ENCODE measurements around the gene RGS16. TPM values are rescaled to one million over a fixed set of nuclear protein-coding genes. Genes with fewer than 3 reads are reported as not detected.

RGS16 gene
- total RNA-seq, 1 donor from 2014 or later: under 0.01 TPM

GRCh38 chr1:182608845-182609610, 4.8 kb upstream of the RGS16 start:
- no peak for DNase-seq (ENCODE audit: low read depth, low spot score)

DNA sequence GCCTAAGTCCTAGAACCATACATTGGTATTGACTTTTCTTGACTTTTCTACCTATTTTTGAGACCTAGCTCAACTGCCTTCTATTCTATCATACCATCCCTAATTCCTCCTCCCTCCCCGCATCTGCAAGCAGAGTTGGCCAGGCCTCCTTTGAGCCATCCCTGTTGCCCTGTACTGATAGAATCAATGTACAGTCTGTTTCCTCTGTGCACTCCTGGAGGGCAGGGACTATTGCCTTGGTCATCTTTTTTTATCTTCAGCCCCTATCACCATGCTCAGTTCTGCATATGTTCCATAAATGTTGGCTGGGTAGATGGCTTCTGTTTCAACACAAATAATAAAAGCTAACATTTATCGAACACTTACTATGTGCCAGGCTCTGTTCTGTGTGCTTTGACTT, 4.0 kb upstream of the RGS16 start:
- DNase-seq (ENCODE audit: low read depth, low spot score): no peak

DNA sequence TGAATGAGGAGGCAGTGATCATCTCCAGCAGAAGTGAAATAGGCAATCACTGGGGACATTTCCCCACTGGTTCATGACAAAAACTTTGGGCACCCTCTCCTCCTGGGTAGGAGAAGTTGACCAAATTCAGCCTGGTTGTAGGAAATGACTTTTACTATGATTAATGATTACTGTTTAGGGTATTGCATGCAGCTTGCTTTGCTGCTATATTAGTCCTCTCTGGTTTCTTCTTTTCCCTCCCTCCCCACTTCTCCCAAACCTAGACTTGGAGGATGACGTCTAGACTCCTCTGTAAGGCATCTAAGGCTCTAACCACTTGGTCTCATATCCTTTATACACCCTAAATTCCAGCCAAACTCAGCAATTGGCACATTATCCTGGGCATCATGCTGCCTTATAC, 3.4 kb upstream of the RGS16 start:
- DNase-seq (ENCODE audit: low read depth, low spot score): no peak

- no peak for DNase-seq (ENCODE audit: low read depth, low spot score)
These were observed 479 bp downstream of the RGS16 start for GRCh38 chr1:182603646-182604174.

GRCh38 chr1:182602935-182603645, 1.1 kb downstream of the RGS16 start:
- no peak for DNase-seq (ENCODE audit: low read depth, low spot score)

- no peak for DNase-seq (ENCODE audit: low read depth, low spot score)
These were observed 2.3 kb downstream of the RGS16 start for GRCh38 chr1:182601913-182602312.

- DNase-seq (ENCODE audit: low read depth, low spot score): no peak
These were observed 2.8 kb downstream of the RGS16 start for GRCh38 chr1:182601416-182601786.

DNA sequence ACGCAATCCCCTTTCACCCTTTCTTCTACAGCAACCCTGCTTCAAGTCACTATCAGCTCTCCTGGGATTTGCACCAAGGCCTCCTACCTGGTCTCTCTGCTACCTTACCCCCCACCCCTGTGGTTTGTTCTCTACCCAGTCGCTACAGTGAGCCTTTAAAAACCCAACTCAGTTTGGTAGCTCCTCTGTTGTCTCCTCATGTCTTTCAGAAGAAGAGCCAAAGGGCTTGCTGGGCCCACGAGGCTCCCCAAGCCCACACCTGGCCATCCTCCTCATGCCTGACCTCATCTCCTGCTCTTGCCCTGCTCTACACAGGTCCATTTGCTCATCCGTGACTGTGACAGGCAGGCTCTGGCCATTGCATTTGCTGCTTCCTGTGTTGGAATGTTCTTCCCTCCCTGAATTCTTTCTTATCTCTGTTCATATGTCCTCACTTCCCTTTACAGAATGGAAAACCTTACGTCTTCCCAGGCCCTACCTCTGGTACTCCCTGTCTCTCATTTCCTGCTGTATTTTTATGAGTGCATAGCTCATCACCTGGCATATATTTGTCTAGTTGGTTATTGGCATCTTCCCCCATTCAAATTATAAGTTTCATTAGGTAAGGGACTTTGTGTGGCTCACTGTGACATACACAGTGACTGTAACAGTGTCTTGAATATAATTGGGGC, 3.3 kb downstream of the RGS16 start:
- DNase-seq (ENCODE audit: low read depth, low spot score): no peak

- DNase-seq (ENCODE audit: low read depth, low spot score): no peak
These were observed 4.0 kb downstream of the RGS16 start for GRCh38 chr1:182600036-182600713.

- no peak for DNase-seq (ENCODE audit: low read depth, low spot score)
These were observed 4.8 kb downstream of the RGS16 start for GRCh38 chr1:182599339-182599738.

- no peak for DNase-seq (ENCODE audit: low read depth, low spot score)
These were observed 5.9 kb downstream of the RGS16 start for GRCh38 chr1:182598296-182598695.

- DNase-seq (ENCODE audit: low read depth, low spot score): no peak
These were observed 7.3 kb downstream of the RGS16 start for GRCh38 chr1:182596934-182597333.

DNA sequence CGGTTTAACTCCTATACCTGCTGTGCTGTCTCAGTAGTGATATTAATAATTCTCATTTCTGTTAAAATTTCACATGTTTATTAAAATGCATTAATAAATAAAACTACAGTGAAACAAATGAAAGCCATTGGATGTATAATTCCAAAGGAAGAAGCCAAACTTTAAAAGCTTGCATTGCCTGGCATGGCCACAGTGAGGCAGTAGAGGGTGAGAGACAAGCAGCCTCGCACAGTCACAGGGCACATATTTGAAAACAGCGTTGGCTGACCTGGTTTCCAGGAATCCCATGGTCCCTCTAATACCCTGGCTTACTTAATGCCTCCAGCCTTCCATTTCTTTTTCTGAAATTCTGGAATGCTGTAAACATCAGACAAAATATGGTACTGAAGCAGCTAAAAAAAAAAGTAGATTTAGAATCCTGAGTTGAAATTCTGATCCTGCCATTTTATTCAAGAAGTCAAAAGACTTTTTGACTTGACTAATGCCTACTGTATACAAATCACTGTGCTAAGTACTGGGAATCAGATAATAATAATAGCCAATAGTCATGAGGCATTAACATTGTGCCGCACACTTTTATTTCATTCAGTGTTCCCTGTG, 8.4 kb downstream of the RGS16 start:
- DNase-seq (ENCODE audit: low read depth, low spot score): no peak

DNA sequence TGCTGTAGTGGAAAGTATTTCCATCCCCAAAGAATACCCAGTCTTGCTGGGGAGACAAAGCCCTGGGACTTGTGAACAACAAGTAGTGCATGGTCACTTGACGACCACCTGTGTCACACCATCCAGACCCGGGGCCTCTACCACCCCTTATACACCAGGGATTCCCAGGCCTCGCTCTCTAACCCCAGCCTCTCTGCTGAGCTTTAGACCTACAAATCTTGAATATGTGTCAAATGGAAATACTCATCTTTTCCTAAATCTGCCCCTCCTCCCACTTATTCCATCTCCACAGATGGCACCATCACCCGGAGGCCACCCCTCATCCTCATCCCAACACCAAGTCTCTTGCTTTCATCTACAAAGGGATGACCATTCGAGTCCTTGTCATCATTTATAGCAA, 14.3 kb downstream of the RGS16 start:
- no peak for DNase-seq (ENCODE audit: low read depth, low spot score)

- DNase-seq (ENCODE audit: low read depth, low spot score): no peak
These were observed 14.7 kb downstream of the RGS16 start for GRCh38 chr1:182589520-182589919.

DNA sequence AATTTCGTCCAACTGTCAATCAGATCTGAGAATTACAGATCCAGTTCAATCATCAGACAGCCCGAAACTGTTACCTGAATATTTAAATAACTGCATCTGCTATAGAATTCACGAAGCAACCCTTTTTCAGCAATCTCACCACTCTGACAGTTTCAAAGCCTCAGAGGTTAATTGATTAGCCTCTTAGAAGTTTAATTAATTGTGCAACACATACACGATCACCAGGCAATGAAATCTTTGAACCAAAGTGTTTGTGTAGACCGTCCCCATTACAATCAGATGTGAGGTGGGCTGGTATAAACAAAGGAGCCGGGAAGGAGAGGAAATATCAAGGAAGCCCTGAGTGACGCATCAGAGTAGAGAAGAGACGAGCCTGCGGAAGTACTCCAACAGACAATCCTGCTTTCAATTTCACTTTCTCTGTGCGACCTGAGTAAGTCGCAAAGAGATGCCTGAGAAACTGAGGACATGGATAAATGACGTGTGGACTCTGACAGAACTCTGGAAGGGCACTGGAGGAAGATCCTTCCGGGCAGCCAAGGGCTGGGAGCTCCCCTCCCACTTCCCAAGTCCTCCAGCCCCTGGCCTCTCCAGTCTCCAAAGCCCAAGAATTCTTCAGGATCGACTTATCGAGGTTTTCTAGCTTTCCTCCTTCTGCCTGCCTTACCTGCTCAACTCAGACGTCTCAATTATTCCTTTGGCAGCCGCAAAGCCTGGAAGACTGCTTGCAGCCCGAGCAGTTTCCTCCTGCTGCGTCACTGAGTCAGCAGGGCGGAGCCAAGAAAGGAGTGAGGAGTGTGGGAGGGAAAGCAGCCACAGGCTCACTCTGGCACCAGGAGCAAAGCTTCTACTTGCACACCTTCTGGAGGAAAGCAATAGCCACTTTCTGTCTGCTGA, 15.4 kb downstream of the RGS16 start, which contains the start of gene RNASEL:
RNASEL (minus strand) TSS at position 757 of the 897 bp plus-strand sequence. CDS start 2,450 bp downstream, outside the sequence.
- DNase-seq (ENCODE audit: low read depth, low spot score): no peak

DNA sequence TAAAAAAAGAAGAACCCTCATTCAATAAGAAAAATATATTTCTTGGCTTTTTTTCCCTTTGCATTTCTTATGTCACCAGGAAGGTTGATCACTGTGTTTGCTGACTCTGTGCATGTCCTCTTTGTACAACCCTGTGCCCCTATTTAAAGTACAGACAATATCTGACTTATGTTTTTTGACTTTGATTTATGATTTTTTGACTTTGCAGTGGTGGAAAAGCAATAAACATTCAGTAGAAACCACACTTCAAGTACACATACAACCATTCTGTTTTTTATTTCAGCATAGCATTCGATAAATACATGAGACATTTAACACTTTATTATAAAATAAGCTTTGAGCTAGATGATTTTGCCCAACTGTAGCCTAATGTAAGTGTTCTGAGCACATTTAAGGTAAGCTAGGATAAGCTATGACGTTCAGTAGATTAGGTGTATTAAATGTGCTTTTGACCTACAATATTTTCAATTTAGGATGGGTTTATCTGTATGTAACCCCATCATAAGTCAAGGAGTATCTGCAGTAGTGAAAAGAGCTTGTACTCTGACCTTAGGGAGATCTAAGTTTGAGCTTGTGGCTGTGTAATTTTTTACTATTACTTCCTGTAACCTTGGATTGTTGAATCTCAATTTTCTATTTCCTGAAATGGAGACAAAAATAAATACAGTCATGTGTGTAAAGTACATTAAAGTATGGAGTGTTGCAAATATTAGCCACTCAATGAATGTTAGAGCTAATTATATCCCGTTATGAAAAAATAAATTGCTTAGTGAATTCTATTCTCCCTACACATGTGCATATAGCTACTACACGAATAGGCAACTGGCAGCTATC, 16.3 kb downstream of the RGS16 start:
- no peak for DNase-seq (ENCODE audit: low read depth, low spot score)

- DNase-seq (ENCODE audit: low read depth, low spot score): no peak
These were observed 17.1 kb downstream of the RGS16 start for GRCh38 chr1:182587093-182587492.

DNA sequence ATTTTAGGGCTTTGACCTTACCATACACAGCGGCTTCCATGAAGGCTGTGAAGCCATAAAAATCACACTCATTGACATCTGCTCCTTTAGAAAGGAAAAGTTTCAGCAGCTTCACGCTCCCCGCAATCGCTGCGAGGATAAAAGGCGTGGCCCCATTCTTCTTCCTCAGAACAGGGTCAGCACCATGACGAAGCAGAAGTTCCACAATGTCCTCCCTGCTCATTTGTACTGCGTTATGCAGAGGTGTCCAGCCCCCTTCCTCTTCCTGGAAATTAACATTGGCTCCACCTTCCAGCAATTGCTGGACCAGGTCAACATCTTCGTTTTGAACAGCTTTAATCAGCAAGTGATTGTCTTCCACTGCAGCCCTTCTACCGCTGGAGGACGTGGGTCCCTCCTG, 17.8 kb downstream of the RGS16 start:
- no peak for DNase-seq (ENCODE audit: low read depth, low spot score)
